Measurements from ENCODE around the gene PTPRD.

PTPRD gene

DNA sequence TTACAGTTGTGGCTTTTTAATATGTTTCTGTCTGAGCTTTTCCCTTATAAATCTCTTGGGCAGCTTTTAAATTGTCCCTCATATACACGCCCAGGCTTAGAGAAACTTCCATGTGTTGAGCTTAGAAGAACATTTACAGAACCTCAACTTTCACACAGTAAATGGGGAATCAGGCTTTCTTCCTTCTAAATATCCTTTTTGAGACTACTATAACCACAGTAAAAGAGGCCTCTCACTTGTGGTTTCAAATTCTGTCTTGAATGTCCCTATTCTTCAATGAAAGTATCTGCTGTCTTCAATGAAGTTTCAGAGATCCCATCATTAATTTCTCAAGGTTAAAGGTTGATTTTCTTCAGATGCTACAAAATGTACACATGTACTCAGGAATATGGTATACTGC is 2224.7 kb downstream of the PTPRD start:
- no peak for DNase-seq (ENCODE audit: low spot score)

DNA sequence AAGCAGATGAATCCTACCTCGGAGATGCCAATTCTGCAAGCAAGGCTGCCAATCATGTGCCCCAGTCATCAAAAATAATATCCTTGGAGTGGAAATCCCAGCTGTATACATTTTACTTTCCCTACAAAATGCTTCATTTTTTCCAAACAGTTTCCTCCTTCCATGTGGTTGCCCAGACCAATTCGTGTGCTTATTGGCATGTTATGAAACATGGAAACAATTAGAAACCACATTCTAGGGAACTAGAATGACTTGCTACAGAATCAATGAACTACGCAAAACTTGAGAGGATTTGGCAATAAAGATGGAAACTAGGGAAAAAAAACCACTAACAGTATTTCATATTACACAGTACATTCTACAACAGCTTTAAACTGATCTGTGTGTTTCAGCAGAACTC is 2228.7 kb downstream of the PTPRD start:
- no peak for DNase-seq (ENCODE audit: low spot score)

DNA sequence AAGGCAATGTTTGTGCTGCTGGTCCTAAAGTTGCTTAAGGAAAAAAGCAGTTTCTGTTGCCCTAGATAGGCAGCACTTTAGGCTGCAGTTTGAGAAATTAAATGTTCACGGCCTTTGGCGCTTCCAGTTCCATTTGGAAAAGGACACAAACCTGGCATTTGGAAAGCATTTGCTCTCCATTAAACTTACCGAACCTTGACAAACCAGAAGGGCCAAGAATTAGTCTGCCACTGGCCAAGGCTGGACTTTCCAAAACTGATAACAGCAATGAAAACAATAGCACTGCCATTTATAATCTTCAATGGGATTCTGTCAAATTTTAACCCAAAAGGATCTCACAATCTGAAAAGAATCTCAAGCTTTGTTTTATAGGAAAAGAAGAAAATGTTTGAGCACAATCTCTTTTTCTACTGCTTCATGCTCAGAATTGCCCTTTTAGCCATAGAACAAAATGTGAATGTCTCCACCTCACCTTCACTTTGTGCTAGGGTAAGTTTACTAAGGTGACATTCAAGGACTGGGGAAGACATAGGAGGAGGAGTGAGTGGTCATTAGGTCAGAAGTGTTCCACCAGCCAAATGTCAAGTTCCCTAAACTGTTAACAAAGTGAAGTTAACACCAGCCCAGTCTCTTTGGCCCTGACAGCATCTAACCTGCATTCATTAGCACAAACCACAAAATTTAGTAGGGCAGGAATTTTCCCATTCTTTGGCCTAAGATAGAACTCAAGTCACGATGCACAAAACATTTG is 2229.8 kb downstream of the PTPRD start:
- DNase-seq (ENCODE audit: low spot score), result no peak

DNA sequence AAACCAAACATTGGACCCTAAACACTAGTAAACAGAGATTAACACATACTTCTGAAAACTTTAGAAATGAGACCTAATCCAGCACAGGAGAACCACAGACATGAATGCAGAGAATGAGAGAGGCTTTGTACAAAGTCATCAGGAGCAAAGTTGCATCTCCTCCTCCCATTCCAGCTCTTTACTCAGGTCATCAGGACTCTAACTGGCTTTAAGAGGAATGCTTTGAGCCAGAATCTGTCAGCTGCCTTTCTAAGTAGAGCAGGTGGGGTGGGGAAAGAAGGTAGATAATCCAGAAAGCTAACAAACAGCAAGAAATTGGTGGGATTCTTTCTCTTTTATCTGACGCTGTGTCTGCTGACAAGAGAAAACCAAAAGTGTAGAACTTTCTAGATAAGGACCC is 2230.5 kb downstream of the PTPRD start:
- no peak for DNase-seq (ENCODE audit: low spot score)

DNA sequence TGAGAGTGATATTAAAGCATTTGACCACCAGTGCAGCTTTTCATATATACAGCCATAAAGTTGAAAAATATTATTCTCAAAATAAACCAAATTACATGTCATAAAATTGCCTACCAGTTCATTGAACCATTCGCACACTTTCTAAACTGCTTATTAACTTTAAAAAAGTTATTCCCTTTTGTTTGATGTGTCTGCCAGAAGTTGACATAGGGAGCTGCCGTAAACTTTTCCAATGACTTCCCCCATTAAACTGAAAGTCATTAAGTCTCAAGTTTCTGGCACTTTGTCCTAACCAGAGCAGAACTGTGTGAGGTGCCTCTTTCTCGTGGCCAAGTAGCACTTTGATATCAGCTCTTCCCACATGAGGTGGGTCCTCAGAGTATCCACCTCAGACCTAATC is 2231.2 kb downstream of the PTPRD start:
- DNase-seq (ENCODE audit: low spot score), result no peak

DNA sequence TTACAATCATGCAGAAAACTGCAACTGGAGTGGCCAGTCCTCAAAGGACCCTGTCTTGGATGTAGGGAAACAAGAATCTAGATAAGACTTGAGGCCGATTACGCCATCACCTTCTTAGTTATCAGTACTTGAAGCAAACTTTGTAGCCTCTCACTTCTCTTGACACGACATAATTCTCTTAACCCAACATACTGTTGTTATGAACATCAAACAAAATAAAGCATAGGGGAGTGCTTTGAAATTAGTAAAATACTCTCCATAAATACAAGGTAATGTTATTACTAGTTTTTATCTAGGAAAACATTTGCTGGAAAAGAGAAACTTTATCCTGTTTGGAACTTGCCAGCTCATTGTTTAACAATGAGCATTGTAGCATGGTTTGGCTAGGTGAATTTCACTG is 2238.3 kb downstream of the PTPRD start:
- no peak for DNase-seq (ENCODE audit: low spot score)

DNA sequence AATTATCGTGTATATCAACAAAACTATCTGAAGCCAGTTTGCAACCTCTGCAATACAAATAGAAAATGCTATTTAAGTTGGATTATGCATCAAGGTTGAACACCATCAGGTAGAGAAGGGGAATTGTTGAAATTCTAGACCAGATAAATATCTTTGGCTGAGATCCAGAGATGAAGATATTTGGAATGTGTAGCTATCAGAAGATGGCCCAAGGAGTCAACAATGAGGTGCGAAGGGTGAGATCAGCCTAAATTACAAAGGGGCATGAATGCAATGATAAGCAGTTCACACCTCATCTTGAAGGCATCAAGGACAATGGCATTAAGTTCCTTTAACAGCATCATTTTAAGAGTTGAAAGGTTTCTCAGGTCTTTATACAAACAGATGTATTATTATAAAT is 2241.1 kb downstream of the PTPRD start:
- no peak for DNase-seq (ENCODE audit: low spot score)

DNA sequence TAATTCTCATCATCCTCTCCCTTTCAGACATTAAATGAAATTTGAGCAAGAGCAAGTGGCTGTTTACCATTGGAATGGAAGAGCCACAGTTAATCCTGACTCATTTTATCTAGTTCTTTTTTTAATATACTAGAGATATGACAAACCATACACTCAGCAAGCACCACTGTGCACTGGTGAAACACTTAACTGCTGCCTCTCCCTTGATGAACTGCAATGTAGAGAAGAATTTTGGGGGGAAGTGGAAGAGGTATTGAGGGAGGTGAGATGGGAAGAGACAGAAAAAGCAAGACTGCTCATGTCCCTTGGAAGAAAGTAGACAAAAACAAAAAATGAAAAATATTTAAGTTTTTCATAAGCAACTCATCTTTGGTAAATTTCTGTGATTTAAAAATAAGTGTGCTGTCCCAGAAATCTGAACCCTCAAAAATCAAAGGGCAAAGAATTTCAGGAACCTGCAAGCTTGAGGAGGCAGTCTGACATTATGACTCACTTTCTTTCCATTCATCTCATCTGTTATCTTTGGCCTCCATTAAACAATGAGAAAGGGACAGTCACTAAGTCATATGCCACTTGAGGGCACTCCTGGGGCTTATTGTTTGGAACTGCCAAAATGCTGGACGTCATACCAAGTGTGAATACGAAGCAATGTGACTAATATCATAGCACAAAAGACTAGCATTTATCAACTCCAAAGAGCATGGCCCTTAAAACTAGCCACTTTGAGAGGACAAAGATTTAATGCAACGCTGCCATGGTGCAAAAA is 2246.5 kb downstream of the PTPRD start:
- DNase-seq (ENCODE audit: low spot score), result no peak

DNA sequence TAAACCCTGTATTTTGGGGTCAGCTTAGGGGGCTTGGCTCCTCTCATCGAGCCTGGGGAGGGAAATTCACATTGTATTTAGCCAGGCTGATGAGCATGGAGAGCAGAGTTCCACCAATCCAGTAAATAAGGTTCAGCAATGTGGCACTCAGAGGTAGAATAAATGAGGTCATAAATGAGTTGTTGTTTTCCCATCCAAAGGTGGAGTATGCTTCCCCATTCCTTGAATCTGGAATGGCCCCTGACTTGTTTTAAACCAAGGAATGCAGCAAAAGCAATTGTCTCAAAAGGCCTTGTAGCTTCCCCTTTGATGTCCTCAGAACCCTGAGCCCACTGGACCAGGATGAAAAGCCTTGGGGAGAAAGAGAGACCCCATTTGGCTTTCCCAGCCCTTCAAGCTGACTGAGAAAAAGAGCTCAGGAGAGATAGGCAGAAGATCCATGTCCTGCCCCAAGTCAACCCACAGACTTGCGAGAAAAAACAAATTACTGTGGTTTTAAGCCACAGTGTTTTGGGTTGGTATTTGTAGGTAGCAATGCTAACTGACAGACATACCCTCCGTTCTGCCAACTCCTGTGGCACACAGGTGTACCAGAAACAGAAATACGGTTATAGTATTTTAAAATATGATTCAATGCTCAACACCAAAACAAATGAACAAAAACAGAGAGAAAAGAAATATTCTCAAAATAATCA is 2247.2 kb downstream of the PTPRD start:
- no peak for DNase-seq (ENCODE audit: low spot score)

DNA sequence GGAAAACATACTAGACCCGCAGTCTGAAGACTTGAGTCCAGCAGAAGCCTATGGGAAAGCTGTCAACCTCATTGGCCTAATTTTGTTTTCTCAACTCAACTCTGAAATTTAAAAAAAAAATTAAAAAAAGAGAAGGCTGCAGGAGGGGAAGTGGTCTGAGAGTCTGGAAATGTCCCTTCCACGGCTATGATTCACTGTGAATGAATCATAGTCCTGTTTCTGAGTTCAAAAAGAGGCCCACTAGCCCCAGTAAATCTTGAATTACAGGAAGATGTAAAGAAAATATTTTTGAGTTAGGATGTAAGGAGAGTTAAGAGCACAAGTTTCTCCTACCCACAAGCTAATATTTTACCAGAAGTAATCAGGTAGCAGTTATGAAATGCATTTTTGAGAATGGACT is 2247.8 kb downstream of the PTPRD start:
- DNase-seq (ENCODE audit: low spot score), result no peak

DNA sequence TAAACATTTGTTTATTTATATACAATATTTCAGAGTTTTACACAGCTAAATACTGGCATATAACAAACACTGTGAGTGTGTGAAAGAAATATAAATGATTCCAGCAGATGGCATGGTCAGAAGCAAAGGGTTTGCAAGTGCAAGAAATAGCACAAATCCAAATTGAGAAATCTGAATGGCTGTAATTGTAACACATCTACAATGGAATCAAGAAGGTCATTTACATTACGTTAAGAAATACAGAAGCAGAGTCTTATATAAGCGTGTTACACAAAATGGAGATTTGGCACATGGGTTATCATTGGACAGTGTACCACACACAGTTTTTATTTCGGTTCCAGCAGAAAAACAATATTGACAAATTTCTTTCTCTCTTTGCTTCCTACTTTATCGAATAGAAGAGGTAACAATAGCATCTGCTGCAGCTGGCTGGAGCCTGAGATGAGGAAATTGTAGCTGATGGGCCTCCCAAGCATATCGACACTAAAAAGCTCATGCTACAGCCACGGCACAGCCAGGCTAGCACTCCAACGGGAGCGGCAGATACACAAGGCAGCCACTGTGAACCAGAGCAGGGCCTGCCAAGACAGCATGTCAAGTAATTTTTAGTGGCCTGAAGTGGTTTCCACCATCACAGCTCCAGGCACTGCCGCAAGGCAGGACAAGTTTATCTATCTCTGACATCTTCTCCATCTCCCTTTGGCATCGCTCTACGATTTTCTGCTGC is 2248.6 kb downstream of the PTPRD start:
- no peak for DNase-seq (ENCODE audit: low spot score)

DNA sequence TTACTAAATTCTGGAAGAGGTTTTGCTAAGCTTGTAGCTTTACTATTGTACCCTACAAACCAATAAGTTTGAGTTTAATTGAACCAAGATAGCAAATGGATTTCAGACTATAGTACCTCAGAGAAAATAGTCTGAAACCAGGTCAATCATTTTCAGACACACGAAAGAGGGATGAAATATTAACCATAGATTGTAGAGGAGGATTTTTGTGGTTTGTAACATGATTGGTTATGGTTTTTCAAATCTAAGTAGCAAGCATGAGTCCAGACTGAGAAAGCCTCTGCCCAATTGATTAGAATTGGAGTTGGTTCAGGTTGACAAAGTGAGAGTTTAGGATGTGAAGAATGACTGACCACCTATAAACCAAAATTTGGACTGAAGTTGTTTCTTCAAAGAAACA is 2250.6 kb downstream of the PTPRD start:
- no peak for DNase-seq (ENCODE audit: low spot score)

DNA sequence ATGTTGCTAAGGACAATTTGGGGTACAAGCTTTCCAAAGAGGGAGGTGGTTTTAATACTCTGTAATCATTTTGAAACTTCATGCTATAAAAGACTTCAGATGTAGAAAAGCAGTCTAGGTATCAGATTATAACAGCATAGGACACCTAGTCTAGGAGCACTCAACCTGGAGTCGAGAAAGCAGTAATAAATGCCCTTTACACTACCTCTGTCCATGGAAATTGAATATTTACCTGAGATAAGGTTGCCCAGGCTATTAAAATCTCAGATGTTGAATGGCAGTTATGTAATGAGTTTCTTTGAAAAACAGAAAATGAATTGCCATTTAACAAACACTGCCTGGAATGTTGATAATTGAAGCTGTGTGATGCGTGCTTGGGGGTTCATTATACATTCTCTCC is 2251.4 kb downstream of the PTPRD start:
- DNase-seq (ENCODE audit: low spot score), result no peak

DNA sequence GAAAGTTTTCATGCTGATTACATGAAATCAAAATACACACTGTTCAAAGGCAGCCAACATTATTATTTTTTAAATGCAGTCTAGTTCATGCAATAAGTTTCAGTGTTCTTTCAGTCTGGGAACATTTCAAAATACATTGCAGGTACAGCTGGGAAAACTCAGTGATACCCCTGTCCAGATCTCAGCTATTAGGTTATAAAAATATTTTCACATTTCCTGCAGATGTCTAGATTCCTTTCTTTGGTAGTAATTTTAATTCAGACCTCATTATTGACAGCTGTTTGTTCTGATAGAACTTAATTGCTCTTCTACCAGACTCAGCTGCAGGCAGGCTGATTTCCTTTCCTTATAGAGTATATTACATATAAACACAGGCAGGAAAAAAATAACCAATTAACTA is 2256.4 kb downstream of the PTPRD start:
- no peak for DNase-seq (ENCODE audit: low spot score)

DNA sequence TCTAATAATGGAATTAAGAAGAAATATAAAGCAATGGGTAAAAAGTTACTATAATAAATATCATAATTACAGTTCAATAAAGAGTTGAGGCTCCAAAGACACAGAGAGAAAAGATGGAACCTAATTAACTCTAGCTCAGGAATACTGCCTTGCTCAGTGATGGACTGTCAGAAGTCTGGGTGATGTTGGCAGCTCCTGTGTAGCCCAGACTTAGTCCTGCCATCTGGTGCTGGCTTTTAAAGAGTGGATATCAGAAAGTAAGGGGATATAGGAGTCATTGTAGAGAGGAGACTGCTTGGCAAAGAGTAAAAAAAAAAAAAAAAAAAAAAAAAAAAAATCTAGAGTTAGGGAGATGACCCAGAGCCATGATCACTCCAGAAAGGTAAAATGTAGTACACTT is 2261.4 kb downstream of the PTPRD start:
- no peak for DNase-seq (ENCODE audit: low spot score)

DNA sequence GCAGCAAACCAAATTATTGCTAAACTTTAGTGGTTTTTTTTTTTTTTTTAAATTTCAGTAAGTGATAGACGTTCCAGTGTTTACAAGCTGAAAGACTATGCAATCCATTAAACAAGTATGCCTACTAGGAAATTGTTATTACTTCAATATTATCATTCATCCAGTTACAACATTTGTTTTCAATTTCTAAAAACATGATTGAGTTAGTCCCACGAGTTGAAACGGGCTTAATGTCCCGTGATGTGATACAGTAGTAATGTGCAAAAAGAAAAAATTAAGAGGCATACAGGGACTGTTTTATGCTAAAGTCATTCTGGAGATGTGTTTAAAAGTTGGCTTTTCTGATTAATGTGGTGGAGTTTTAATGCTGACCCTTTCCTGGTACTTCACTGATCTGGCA is 2262.9 kb downstream of the PTPRD start:
- DNase-seq (ENCODE audit: low spot score), result no peak

DNA sequence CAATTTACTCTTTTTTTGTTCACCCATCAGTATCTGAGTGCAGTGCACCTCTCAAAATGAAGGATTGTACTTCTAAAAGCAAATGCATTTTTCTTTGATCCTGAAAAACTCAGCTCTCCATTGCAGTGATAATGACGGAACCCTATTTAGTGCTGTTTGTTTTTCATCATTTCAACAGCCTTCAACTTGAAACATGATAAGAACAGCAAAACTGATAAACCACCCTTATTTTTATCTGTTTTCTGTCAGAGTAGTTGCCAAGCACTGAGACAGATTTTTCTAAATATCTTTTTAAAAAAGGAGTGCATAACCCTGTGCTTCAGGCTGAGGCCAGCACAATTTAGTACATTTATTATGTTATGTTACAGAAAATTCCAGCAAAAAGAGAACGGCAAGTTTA is 2263.4 kb downstream of the PTPRD start:
- DNase-seq (ENCODE audit: low spot score), result no peak

DNA sequence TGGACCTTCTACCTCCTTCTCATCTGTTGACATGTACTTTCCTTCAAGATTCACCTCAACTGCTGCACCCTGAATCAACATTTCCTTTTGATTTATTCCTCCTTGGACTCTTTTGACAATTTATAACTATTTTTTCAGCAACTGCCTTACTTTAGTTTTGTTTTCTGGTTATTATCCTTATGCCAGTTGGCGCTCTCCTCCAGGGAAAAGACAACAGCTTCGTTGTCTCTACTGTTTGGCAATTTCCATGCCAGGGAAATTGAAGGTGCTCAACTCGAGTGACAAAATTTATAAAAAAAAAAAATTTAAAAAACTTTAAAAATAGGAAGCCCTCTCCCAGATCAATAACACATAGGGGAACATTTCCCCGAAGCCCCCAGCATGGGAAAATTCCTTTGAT is 2264.0 kb downstream of the PTPRD start:
- no peak for DNase-seq (ENCODE audit: low spot score)

DNA sequence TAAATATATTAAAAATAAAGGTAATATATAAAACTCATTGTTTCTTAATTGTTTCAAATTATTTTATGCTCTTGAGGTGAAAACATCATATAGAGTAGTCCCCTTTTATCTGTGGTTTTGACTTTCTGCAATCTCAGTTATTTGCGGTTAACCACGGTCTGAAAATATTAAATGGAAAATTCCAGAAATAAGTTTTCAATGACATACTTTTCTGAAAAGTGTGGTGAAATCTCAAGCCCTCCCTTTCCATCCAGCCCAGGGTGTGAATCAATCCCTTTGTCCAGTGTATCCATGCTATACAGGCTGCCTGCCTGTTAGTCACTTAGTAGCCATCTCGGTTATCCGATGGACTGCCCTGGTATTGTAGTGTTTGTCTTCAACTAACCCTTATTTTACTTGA is 2266.5 kb downstream of the PTPRD start:
- no peak for DNase-seq (ENCODE audit: low spot score)

DNA sequence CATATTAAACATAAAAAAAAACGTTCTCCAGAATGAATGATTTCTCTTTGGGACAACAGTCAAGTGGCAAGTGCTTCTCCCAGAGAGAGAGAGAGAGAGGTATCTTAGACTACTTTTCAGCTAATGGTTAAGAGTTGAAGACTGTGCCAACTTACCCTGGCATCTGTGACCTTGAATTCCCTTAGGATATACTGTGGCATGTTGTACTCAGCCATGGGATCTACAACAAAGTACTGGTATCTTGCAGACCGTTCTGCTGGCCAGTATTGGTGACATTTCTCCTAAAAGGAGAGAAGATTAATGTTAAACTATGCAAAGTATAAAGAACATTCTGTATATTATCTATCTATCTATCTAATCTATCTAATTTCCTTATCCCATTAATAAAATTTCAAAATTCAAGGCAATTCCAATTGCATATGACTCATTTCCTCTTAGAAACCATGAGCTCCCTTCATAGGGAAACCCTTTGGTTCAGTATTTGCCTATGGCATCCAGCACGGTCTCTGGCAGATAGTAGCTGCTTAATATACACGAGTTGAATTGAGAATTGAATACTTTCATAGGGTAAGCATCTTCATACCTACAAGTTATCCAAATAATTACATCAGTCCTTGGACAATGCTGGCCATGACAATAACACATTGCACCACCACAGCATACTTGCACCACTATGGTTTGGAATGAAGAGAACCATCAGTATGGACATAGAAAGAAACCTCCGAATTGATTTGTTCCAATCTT is 2273.9 kb downstream of the PTPRD start:
- DNase-seq (ENCODE audit: low spot score), result no peak

DNA sequence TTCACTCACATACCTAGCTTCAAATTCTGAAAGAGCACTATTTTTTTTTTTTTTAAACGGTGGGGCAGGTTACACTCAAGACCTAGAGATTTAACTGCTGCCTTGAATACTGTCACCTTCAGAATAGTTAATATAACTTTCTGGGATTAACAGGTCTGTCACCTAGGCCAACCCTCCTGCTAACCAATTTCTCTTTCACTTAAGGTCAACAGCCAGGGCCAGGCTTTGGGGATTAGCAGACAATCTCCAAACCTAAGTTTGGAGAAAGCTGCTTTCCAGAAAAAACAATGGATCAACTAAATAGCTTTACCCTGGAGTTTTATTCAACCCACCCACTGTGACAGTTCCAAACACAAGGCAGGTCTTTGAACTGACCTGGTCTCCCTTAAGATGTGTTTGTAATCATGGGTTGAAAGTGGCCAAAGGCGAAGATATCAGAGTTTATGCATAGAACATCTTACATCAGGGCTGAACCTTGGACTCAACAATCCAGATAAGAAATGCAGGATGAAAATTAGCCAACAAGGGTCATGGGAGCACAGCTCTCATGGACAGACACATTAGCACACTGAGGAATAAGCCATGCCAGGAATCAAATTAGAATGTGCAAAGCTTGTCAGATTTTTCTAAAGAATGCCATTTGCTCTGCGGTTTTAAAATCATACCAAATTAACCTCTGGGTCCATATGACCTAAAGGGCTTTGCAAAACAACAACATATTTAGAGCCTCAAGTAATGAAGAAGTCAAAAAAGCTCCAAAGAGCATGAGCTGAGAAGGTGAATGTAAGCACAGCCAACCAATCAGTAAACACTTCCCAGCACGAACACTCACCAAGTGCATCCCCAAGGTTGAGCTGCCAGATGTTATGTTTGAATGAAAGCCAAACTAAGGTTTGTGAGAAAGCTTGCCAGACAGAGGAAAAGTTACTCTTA is 2274.7 kb downstream of the PTPRD start:
- DNase-seq (ENCODE audit: low spot score), result no peak

Data from CD4-positive, alpha-beta T cell treated with Interleukin-6 at 100 ng/mL for 8 hours (primary cell).